GM23338 (cell line): Measurements from ENCODE around the gene PDE4D. TPM values are rescaled to one million over a fixed set of nuclear protein-coding genes. Genes with fewer than 3 reads are reported as not detected.
A peak's percentile ranks its signal among the peaks of the same experiment; 100 is the strongest.

Source experiments
- ATAC-seq: fragments of 200-7000 bp; cut with Tn5 transposase; 3 replicates; pipeline ENCODE4 v1.9.1; 2020
- DNase-seq: peaks from one replicate; pipeline ENCODE4 v3.0.0-alpha.2; 2015; ENCODE audit warnings: low spot score
- H2AFZ ChIP-seq: fragments of 200-600 bp; sonication (generic); 2 replicates; pipeline ENCODE4 v1.8.0; 2016; ENCODE audit warnings: antibody characterized with exemption, mild to moderate bottlenecking, moderate library complexity
- H3F3A ChIP-seq: fragments of 200-600 bp; sonication (generic); replicated peaks from 2 replicates; pipeline ENCODE4 v1.8.0; 2017; ENCODE audit warnings: antibody characterized with exemption, mixed run types, low read depth
- H3K27ac ChIP-seq: fragments of 200-600 bp; sonication (generic); 2 replicates; pipeline ENCODE4 v1.6.1; 2016; ENCODE audit warnings: low read depth
- H3K27me3 ChIP-seq: fragments of 200-600 bp; sonication (generic); 2 replicates; pipeline ENCODE4 v1.8.0; 2016; ENCODE audit warnings: mild to moderate bottlenecking, mixed run types, moderate library complexity; ENCODE audit not compliant: insufficient read depth
- H3K36me3 ChIP-seq: fragments of 200-600 bp; sonication (generic); 2 replicates; pipeline ENCODE4 v1.8.0; 2016; ENCODE audit warnings: mild to moderate bottlenecking; ENCODE audit not compliant: insufficient read depth
- H3K4me1 ChIP-seq: fragments of 200-600 bp; sonication (generic); 2 replicates; pipeline ENCODE4 v1.8.0; 2016; ENCODE audit warnings: mild to moderate bottlenecking, moderate library complexity; ENCODE audit not compliant: insufficient read depth
- H3K4me2 ChIP-seq: fragments of 200-600 bp; sonication (generic); 2 replicates; pipeline ENCODE4 v1.7.1; 2017; ENCODE audit warnings: mixed run types
- H3K4me3 ChIP-seq: fragments of 200-600 bp; sonication (generic); 2 replicates; pipeline ENCODE4 v1.6.1; 2016; ENCODE audit warnings: mixed run types
- H3K79me2 ChIP-seq: fragments of 200-600 bp; sonication (generic); replicated peaks from 2 replicates; pipeline ENCODE4 v1.8.0; 2017; ENCODE audit warnings: mild to moderate bottlenecking; ENCODE audit not compliant: insufficient read depth
- H3K9me2 ChIP-seq: fragments of 200-600 bp; sonication (generic); 2 replicates; pipeline ENCODE4 v1.8.0; 2017; ENCODE audit not compliant: insufficient read depth
- H4K20me1 ChIP-seq: fragments of 200-600 bp; sonication (generic); replicated peaks from 2 replicates; pipeline ENCODE4 v1.8.0; 2017; ENCODE audit warnings: mild to moderate bottlenecking; ENCODE audit not compliant: insufficient read depth
- H3K27ac Mint-ChIP-seq: 2 replicates; pipeline ENCODE4 v1.8.0; 2020; ENCODE audit warnings: inconsistent platforms, mild to moderate bottlenecking, moderate library complexity, mixed read lengths
- H3K27me3 Mint-ChIP-seq: 3 replicates; pipeline ENCODE4 v1.8.0; 2022; ENCODE audit warnings: low read depth, mild to moderate bottlenecking, moderate library complexity, mixed read lengths, inconsistent platforms; ENCODE audit not compliant: insufficient read depth, poor library complexity
- H3K36me3 Mint-ChIP-seq: 3 replicates; pipeline ENCODE4 v1.8.0; 2021; ENCODE audit warnings: low read depth, mild to moderate bottlenecking, inconsistent platforms, moderate library complexity, mixed read lengths
- H3K4me1 Mint-ChIP-seq: 3 replicates; pipeline ENCODE4 v1.8.0; 2020; ENCODE audit warnings: mild to moderate bottlenecking, inconsistent platforms, mixed read lengths
- H3K4me3 Mint-ChIP-seq: 3 replicates; pipeline ENCODE4 v1.8.0; 2021; ENCODE audit warnings: moderate library complexity, mild to moderate bottlenecking, inconsistent platforms, mixed read lengths
- H3K9me3 Mint-ChIP-seq: 3 replicates; pipeline ENCODE4 v1.8.0; 2020; ENCODE audit warnings: moderate library complexity, mild to moderate bottlenecking, inconsistent platforms, mixed read lengths
- CREB1 ChIP-seq: fragments of 250-450 bp; sonication (Bioruptor Pico); IDR thresholded peaks from 2 replicates; pipeline ENCODE4 v1.5.0; 2020; ENCODE audit warnings: low read depth, mild to moderate bottlenecking, moderate library complexity
- CTCF ChIP-seq, 2 experiments: fragments of 200-600 bp in 1 of 2; sonication (generic) in 1 of 2; conservative IDR thresholded peaks; 2 replicates each; pipeline versions ENCODE4 v1.5.1 to v1.6.1; 2016 to 2017; ENCODE audit warnings: antibody characterized with exemption in 2 of 2, low read depth in 2 of 2, mild to moderate bottlenecking in 2 of 2, moderate library complexity in 1 of 2
- ETS1 ChIP-seq: IDR thresholded peaks from 2 replicates; pipeline ENCODE4 v1.6.1; 2016; ENCODE audit warnings: antibody characterized with exemption
- EZH2 ChIP-seq: fragments of 200-600 bp; sonication (generic); IDR thresholded peaks from one replicate; pipeline ENCODE4 v1.8.0; 2017; ENCODE audit warnings: antibody characterized with exemption, mild to moderate bottlenecking, low read depth; ENCODE audit not compliant: unreplicated experiment
- EZH2phosphoT487 ChIP-seq: fragments of 200-600 bp; sonication (generic); IDR thresholded peaks from one replicate; pipeline ENCODE4 v1.8.1; 2018; ENCODE audit warnings: antibody characterized with exemption; ENCODE audit not compliant: unreplicated experiment
- JUNB ChIP-seq: IDR thresholded peaks from one replicate; pipeline ENCODE4 v1.6.1; 2016; ENCODE audit warnings: antibody characterized with exemption; ENCODE audit not compliant: unreplicated experiment
- NANOG ChIP-seq: IDR thresholded peaks from 2 replicates; pipeline ENCODE4 v1.6.1; 2016; ENCODE audit warnings: antibody characterized with exemption, borderline replicate concordance
- POLR2AphosphoS5 ChIP-seq: IDR thresholded peaks from 2 replicates; pipeline ENCODE4 v1.6.1; 2016; ENCODE audit warnings: antibody characterized with exemption, low read depth
- REST ChIP-seq: IDR thresholded peaks from one replicate; pipeline ENCODE4 v1.6.1; 2018; ENCODE audit warnings: antibody characterized with exemption; ENCODE audit not compliant: unreplicated experiment
- STAT1 ChIP-seq: IDR thresholded peaks from one replicate; pipeline ENCODE4 v1.6.1; 2016; ENCODE audit warnings: antibody characterized with exemption; ENCODE audit not compliant: unreplicated experiment
- ZNF114 ChIP-seq: fragments of 250-450 bp; sonication (Bioruptor Pico); IDR thresholded peaks from 2 replicates; pipeline ENCODE4 v1.5.0; 2020; ENCODE audit warnings: mild to moderate bottlenecking, moderate library complexity
- ZNF331 ChIP-seq: fragments of 250-450 bp; sonication (Bioruptor Pico); IDR thresholded peaks from 2 replicates; pipeline ENCODE4 v1.5.0; 2020; ENCODE audit warnings: low read depth, mild to moderate bottlenecking, moderate library complexity
- ZNF462 ChIP-seq: fragments of 250-450 bp; sonication (Bioruptor Pico); IDR thresholded peaks from 2 replicates; pipeline ENCODE4 v1.5.0; 2020; ENCODE audit warnings: mild to moderate bottlenecking, moderate library complexity
- polyA plus RNA-seq: library from polyadenylated mRNA; unstranded; fragments of >200 nt; fragmentation: Nextera tagmentation; extraction: Ambion mirVana; gene quantifications from 2 replicates; pipeline ENCODE4 v1.2.1, GENCODE V29; 2016
- total RNA-seq: library from RNA; depleted of rRNA; stranded (reverse); fragments of >200 nt; shearing (Covaris generic); gene quantifications from 2 replicates; pipeline ENCODE4 v1.2.3, GENCODE V29; 2014

PDE4D gene
- total and polyA plus RNA-seq, 2 experiments from 2014 or later = 2.1 to 4.7 TPM

GRCh38 chr5:59615272-59615671 lies 278.3 kb downstream of the PDE4D start:
- no peaks in the 10 kb centered on the region for H3K79me2 ChIP-seq

More at GRCh38 chr5:59615272-59615671, 278.3 kb downstream of the PDE4D start:
- no peaks in the 10 kb centered on the region for H3K36me3 Mint-ChIP-seq
- H3K4me3 Mint-ChIP-seq = no peak overlapping the region
- H4K20me1 ChIP-seq = no peaks in the 10 kb centered on the region
- H3K9me2 ChIP-seq = peaks cover 13% of the 10 kb centered on the region
- no peaks in the 10 kb centered on the region for H3K27me3 Mint-ChIP-seq
- H3K4me2 ChIP-seq = 0 out of 2 replicates have a peak overlapping the region, but pooled peaks have one; percentile 22
- H3K4me3 ChIP-seq = no peak overlapping the region
- DNase-seq = no peak
- H3K27me3 ChIP-seq = no peaks in the 10 kb centered on the region
- H3K9me3 Mint-ChIP-seq = no peaks in the 10 kb centered on the region; the same call in 2 of the 3 replicates
- peaks cover 22% of the 10 kb centered on the region for H3K4me1 Mint-ChIP-seq
- H3F3A ChIP-seq = no peaks in the 10 kb centered on the region
- no peak overlapping the region for H2AFZ ChIP-seq
- H3K27ac Mint-ChIP-seq = peak overlapping the region; percentile 38; the same call in 1 of the 2 replicates
- no peak overlapping the region for H3K27ac ChIP-seq
- no peak for ATAC-seq
- no peaks in the 10 kb centered on the region for H3K36me3 ChIP-seq
- H3K4me1 ChIP-seq = peaks cover 33% of the 10 kb centered on the region
- TF ChIP-seq EZH2 = no peak
- no peak for TF ChIP-seq CTCF (conservative IDR thresholded peaks at IDR 0.05; ENCODE audit: low read depth in 2 of 2)
- TF ChIP-seq JUNB = no peak
- TF ChIP-seq ETS1 = no peak
- no peak for TF ChIP-seq ZNF114 (CRISPR knock-in tag)
- no peak for TF ChIP-seq REST
- TF ChIP-seq ZNF331 (CRISPR knock-in tag) = no peak
- no peak for TF ChIP-seq ZNF462 (CRISPR knock-in tag)
- TF ChIP-seq POLR2AphosphoS5 = no peak
- TF ChIP-seq CREB1 (CRISPR knock-in tag) = no peak
- no peak for TF ChIP-seq EZH2phosphoT487
- TF ChIP-seq NANOG = no peak
- no peak for TF ChIP-seq STAT1
